SU-DHL-6 (cell line): Measurements from ENCODE around the gene ELMOD3.

Source experiments
- H2AFZ ChIP-seq: fragments of 200-600 bp; sonication (generic); 2 replicates; pipeline ENCODE4 v1.6.1; 2014; ENCODE audit warnings: low read depth, mild to moderate bottlenecking, moderate library complexity, mixed read lengths, antibody characterized with exemption, low read length; ENCODE audit not compliant: severe bottlenecking
- H3F3A ChIP-seq: fragments of 200-600 bp; shearing (Covaris generic); 2 replicates; pipeline ENCODE4 v1.6.0; 2016; ENCODE audit warnings: antibody characterized with exemption, mild to moderate bottlenecking; ENCODE audit not compliant: insufficient read depth
- H3K27ac ChIP-seq: fragments of 200-600 bp; sonication (generic); 2 replicates; pipeline ENCODE4 v1.5.1; 2016; ENCODE audit warnings: low read depth, mild to moderate bottlenecking, low read length, moderate library complexity, mixed read lengths
- H3K27me3 ChIP-seq: fragments of 200-600 bp; sonication (generic), shearing (Covaris generic); 2 replicates; pipeline ENCODE4 v1.6.0; 2014; ENCODE audit warnings: mild to moderate bottlenecking, low read length
- H3K36me3 ChIP-seq: fragments of 200-600 bp; sonication (generic); 2 replicates; pipeline ENCODE4 v1.6.1; 2014; ENCODE audit warnings: mild to moderate bottlenecking, low read length, mixed read lengths
- H3K4me2 ChIP-seq: fragments of 300-600, 200-600 bp; shearing (Covaris generic), sonication (generic); 2 replicates; pipeline ENCODE4 v1.6.0; 2014; ENCODE audit warnings: low read length, low read depth, mild to moderate bottlenecking; ENCODE audit not compliant: poor library complexity, severe bottlenecking
- H3K4me3 ChIP-seq: fragments of 200-600 bp; sonication (generic); 2 replicates; pipeline ENCODE4 v1.5.1; 2014; ENCODE audit warnings: antibody characterized with exemption, low read length, mild to moderate bottlenecking, mixed read lengths; ENCODE audit not compliant: insufficient read depth, poor library complexity, severe bottlenecking
- H3K79me2 ChIP-seq: fragments of 200-600 bp; sonication (generic); 2 replicates; pipeline ENCODE4 v1.6.1; 2014; ENCODE audit warnings: mild to moderate bottlenecking, low read length, moderate library complexity; ENCODE audit not compliant: insufficient read depth
- H3K9ac ChIP-seq: fragments of 200-600 bp; sonication (generic); 2 replicates; pipeline ENCODE4 v1.7.0; 2014; ENCODE audit warnings: mild to moderate bottlenecking, low read length
- H3K9me2 ChIP-seq: fragments of 200-600 bp; sonication (generic); replicated peaks from 2 replicates; pipeline ENCODE4 v1.6.1; 2014; ENCODE audit warnings: low read length; ENCODE audit not compliant: insufficient read depth
- H3K9me3 ChIP-seq: fragments of 200-600 bp; sonication (generic); 2 replicates; pipeline ENCODE4 v1.6.1; 2014; ENCODE audit warnings: low read length, mixed read lengths; ENCODE audit not compliant: insufficient read depth
- H4K20me1 ChIP-seq: fragments of 200-600 bp; sonication (generic); 2 replicates; pipeline ENCODE4 v1.6.1; 2014; ENCODE audit warnings: low read depth, mild to moderate bottlenecking, antibody characterized with exemption, low read length, moderate library complexity, mixed read lengths
- CTCF ChIP-seq: fragments of 200-600 bp; sonication (generic); IDR thresholded peaks from one replicate; pipeline ENCODE4 v1.5.1; 2017; ENCODE audit warnings: antibody characterized with exemption, mild to moderate bottlenecking, low read length, moderate library complexity; ENCODE audit not compliant: insufficient read depth, poor library complexity, severe bottlenecking
- EZH2phosphoT487 ChIP-seq: fragments of 200-600 bp; sonication (generic), shearing (Covaris generic); conservative IDR thresholded peaks from 2 replicates; pipeline ENCODE4 v1.6.1; 2018; ENCODE audit warnings: mild to moderate bottlenecking, antibody characterized with exemption, low read length, moderate library complexity, mixed read lengths

ELMOD3 gene

GRCh38 chr2:85376291-85377065 lies 21.9 kb downstream of the ELMOD3 start:
- Histone ChIP-seq H2AFZ (no peak overlapping the region), H4K20me1 (no peaks in the 10 kb centered on the region), H3K9me2 (no peaks in the 10 kb centered on the region), H3K4me2 (no peak overlapping the region), H3K36me3 (peaks cover 23% of the 10 kb centered on the region), H3K27ac (no peak overlapping the region), H3K27me3 (no peaks in the 10 kb centered on the region), H3K9me3 (peaks cover 10% of the 10 kb centered on the region; the same call in 1 of the 2 replicates), H3F3A (0 out of 2 replicates have a peak, but pooled peaks cover 4% of the 10 kb centered on the region), H3K79me2 (no peaks in the 10 kb centered on the region), H3K4me3 (no peak overlapping the region), H3K9ac (no peak overlapping the region)
- TF ChIP-seq EZH2phosphoT487 (no peak), CTCF (no peak)

- TF ChIP-seq EZH2phosphoT487: no peak
- TF ChIP-seq CTCF: no peak
- Histone ChIP-seq H4K20me1 (no peaks in the 10 kb centered on the region), H3K9me3 (peaks cover 10% of the 10 kb centered on the region; the same call in 1 of the 2 replicates), H3K9me2 (no peaks in the 10 kb centered on the region), H3K27ac (no peak overlapping the region), H2AFZ (no peak overlapping the region), H3K79me2 (no peaks in the 10 kb centered on the region), H3K9ac (no peak overlapping the region), H3K36me3 (peaks cover 23% of the 10 kb centered on the region), H3K27me3 (no peaks in the 10 kb centered on the region), H3F3A (0 out of 2 replicates have a peak, but pooled peaks cover 4% of the 10 kb centered on the region), H3K4me2 (no peak overlapping the region), H3K4me3 (no peak overlapping the region)
Observed at GRCh38 chr2:85377083-85377482, 22.5 kb downstream of the ELMOD3 start.

- Histone ChIP-seq H3K9ac (no peak overlapping the region), H3K27me3 (no peaks in the 10 kb centered on the region), H3K9me3 (peaks cover 10% of the 10 kb centered on the region; the same call in 1 of the 2 replicates), H3K79me2 (no peaks in the 10 kb centered on the region), H3K4me2 (no peak overlapping the region), H4K20me1 (no peaks in the 10 kb centered on the region), H3K4me3 (no peak overlapping the region), H3K27ac (no peak overlapping the region), H3F3A (0 out of 2 replicates have a peak, but pooled peaks cover 4% of the 10 kb centered on the region), H3K36me3 (peaks cover 23% of the 10 kb centered on the region), H2AFZ (no peak overlapping the region), H3K9me2 (no peaks in the 10 kb centered on the region)
- TF ChIP-seq EZH2phosphoT487 (no peak), CTCF (no peak)
Observed at GRCh38 chr2:85378257-85378656, 23.7 kb downstream of the ELMOD3 start.
